K562 (cell line): ENCODE data around the gene DCAF4L1. TPM values are rescaled to one million over a fixed set of nuclear protein-coding genes. Genes with fewer than 3 reads are reported as not detected.

Source experiments
- BHLHE40 ChIP-seq: IDR thresholded peaks from 2 replicates; pipeline ENCODE4 v1.6.1; 2011; ENCODE audit warnings: low read length, improper control_type of control experiment
- CAMTA2 ChIP-seq: fragments of 250-450 bp; sonication (Bioruptor Pico); conservative IDR thresholded peaks from 2 replicates; pipeline ENCODE4 v1.5.1; 2022
- COPS2 ChIP-seq: fragments of 450-650 bp; conservative IDR thresholded peaks from 2 replicates; pipeline ENCODE4 v1.6.1; 2016; ENCODE audit warnings: mild to moderate bottlenecking, moderate library complexity
- DMBX1 ChIP-seq: fragments of 250-450 bp; sonication (Bioruptor Pico); IDR thresholded peaks from 2 replicates; pipeline ENCODE4 v1.8.0; 2022; ENCODE audit warnings: inconsistent platforms, mild to moderate bottlenecking, moderate library complexity, borderline replicate concordance
- DPF2 ChIP-seq: fragments of 450-650 bp; IDR thresholded peaks from 2 replicates; pipeline ENCODE4 v1.6.1; 2016
- ETS2 ChIP-seq: IDR thresholded peaks from 2 replicates; pipeline ENCODE4 v1.6.1; 2016; ENCODE audit warnings: borderline replicate concordance, missing genetic modification characterization, mild to moderate bottlenecking, moderate library complexity, missing compliant biosample characterization; ENCODE audit not compliant: poor library complexity, severe bottlenecking
- FOXK1 ChIP-seq: sonication (generic); formaldehyde crosslinking; IDR thresholded peaks from 2 replicates; pipeline ENCODE4 v1.8.0; 2022; ENCODE audit warnings: missing genetic modification reagents, mild to moderate bottlenecking, borderline replicate concordance
- HMGN3 ChIP-seq: IDR thresholded peaks from 2 replicates; pipeline ENCODE4 v1.6.1; 2011; ENCODE audit warnings: borderline replicate concordance, low read depth, mild to moderate bottlenecking, mixed read lengths, low read length; ENCODE audit not compliant: insufficient read length; ENCODE audit errors: extremely low read depth
- JUN ChIP-seq, 2 experiments: sonication (generic) in 1 of 2; formaldehyde crosslinking in 1 of 2; IDR thresholded peaks; 2 replicates each; pipeline versions ENCODE4 v1.6.1 to v1.8.0; 2012 to 2022; ENCODE audit warnings: borderline replicate concordance in 2 of 2, mild to moderate bottlenecking in 2 of 2, improper control_type of control experiment in 1 of 2, low read depth in 1 of 2, low read length in 1 of 2, missing genetic modification reagents in 1 of 2
- KAT7 ChIP-seq: sonication (generic); formaldehyde crosslinking; IDR thresholded peaks from 2 replicates; pipeline ENCODE4 v1.8.0; 2022; ENCODE audit warnings: missing genetic modification reagents, mild to moderate bottlenecking, borderline replicate concordance
- MED1 ChIP-seq: sonication (generic); formaldehyde crosslinking; IDR thresholded peaks from 2 replicates; pipeline ENCODE4 v1.8.1; 2023; ENCODE audit warnings: missing genetic modification reagents, borderline replicate concordance
- NONO ChIP-seq, 2 experiments: fragments of 200-400 bp in 1 of 2; fragments of 450-650 bp in 1 of 2; formaldehyde crosslinking in 1 of 2; IDR thresholded peaks; 2 replicates each; pipeline ENCODE4 v1.6.1; 2017; ENCODE audit warnings: low read depth in 2 of 2, mild to moderate bottlenecking in 2 of 2, moderate library complexity in 2 of 2, low read length in 1 of 2
- NR3C1 ChIP-seq: sonication (generic); formaldehyde crosslinking; IDR thresholded peaks from 2 replicates; pipeline ENCODE4 v1.8.1; 2022; ENCODE audit warnings: missing genetic modification reagents
- PML ChIP-seq: IDR thresholded peaks from 2 replicates; pipeline ENCODE4 v1.6.1; 2012; ENCODE audit warnings: low read length, inconsistent platforms
- POLR2A ChIP-seq: fragments of 450-650 bp; conservative IDR thresholded peaks from 2 replicates; pipeline ENCODE4 v1.6.1; 2016
- RAD21 ChIP-seq, 2 experiments: fragments of 250-450 bp in 1 of 2; fragments of 450-650 bp in 1 of 2; sonication (Bioruptor Pico) in 1 of 2; formaldehyde crosslinking in 1 of 2; IDR thresholded peaks in 1 of 2; conservative IDR thresholded peaks in 1 of 2; 2 replicates each; pipeline versions ENCODE4 v1.4.0 to v1.8.0; 2020 to 2022; ENCODE audit warnings: mild to moderate bottlenecking in 2 of 2, moderate library complexity in 1 of 2
- TSC22D4 ChIP-seq: fragments of 450-650 bp; IDR thresholded peaks from 2 replicates; pipeline ENCODE4 v1.6.1; 2016; ENCODE audit warnings: missing genetic modification characterization, missing biosample characterization, control low read depth
- ZBTB1 ChIP-seq: sonication (generic); formaldehyde crosslinking; IDR thresholded peaks from 2 replicates; pipeline ENCODE4 v1.8.1; 2023; ENCODE audit warnings: missing genetic modification reagents, low read depth, mild to moderate bottlenecking, borderline replicate concordance
- ZC3H8 ChIP-seq: fragments of 450-650 bp; IDR thresholded peaks from 2 replicates; pipeline ENCODE4 v1.6.1; 2017
- ZKSCAN8 ChIP-seq: fragments of 200-800 bp; sonication (Bioruptor generic); IDR thresholded peaks from 2 replicates; pipeline ENCODE4 v1.6.1; 2016; ENCODE audit warnings: missing genetic modification characterization, missing compliant biosample characterization
- ZNF134 ChIP-seq: fragments of 250-450 bp; sonication (Bioruptor Pico); conservative IDR thresholded peaks from 2 replicates; pipeline ENCODE4 v1.4.0; 2020
- ZNF146 ChIP-seq: IDR thresholded peaks from one replicate; pipeline ENCODE4 v1.6.1; 2018; ENCODE audit warnings: missing compliant biosample characterization; ENCODE audit not compliant: unreplicated experiment
- ZZZ3 ChIP-seq: fragments of 450-650 bp; IDR thresholded peaks from 2 replicates; pipeline ENCODE4 v1.6.1; 2016; ENCODE audit warnings: antibody characterized with exemption, mild to moderate bottlenecking, moderate library complexity
- polyA plus RNA-seq, 8 experiments: library from polyadenylated mRNA; depleted of rRNA in 4 of 8; stranded (reverse) in 5 of 8; unstranded in 3 of 8; fragments of >200 nt; fragmentation: Nextera tagmentation in 2 of 8; fragmentation: Illumina TruSeq in 1 of 8; extraction: Ambion mirVana in 2 of 8; extraction: Trizol in 1 of 8; gene quantifications; 2 replicates each; pipeline versions ENCODE4 v1.2.1 to v1.2.3, GENCODE V29; 2011 to 2014; ENCODE audit warnings: inconsistent platforms in 1 of 8, missing spikeins in 1 of 8
- total RNA-seq, 7 experiments: library from RNA; depleted of rRNA in 6 of 7; stranded (reverse); fragments of >200 nt in 6 of 7; fragmentation: Illumina TruSeq in 2 of 7; extraction: Trizol in 2 of 7; gene quantifications; 2 replicates each; pipeline versions ENCODE4 v1.2.1 to v1.2.3, GENCODE V29; 2011 to 2021; ENCODE audit warnings: low replicate concordance in 1 of 7
- TF ChIP-seq, protein P1 (sequence below): fragments of 250-450 bp; sonication (Bioruptor Pico); IDR thresholded peaks from 2 replicates; pipeline ENCODE4 v1.8.0; 2022; ENCODE audit warnings: inconsistent platforms, mild to moderate bottlenecking, moderate library complexity, borderline replicate concordance
- TF ChIP-seq, protein P2 (sequence below), 3 experiments: IDR thresholded peaks in 2 of 3; conservative IDR thresholded peaks in 1 of 3; 2 replicates each; pipeline ENCODE4 v1.5.1; 2011 to 2012; ENCODE audit warnings: low read length in 3 of 3, mild to moderate bottlenecking in 3 of 3, control low read depth in 2 of 3, improper control_type of control experiment in 1 of 3, inconsistent platforms in 1 of 3, low read depth in 1 of 3, mixed read lengths in 1 of 3, moderate library complexity in 1 of 3; ENCODE audit not compliant: insufficient read depth in 2 of 3

Gene DCAF4L1
- total and polyA plus RNA-seq, 9 of the 15 experiments (the other 6 are each of a cell fraction or from before 2014, with no cell fraction given): 0.17 to 0.64 (median 0.36) TPM

- TF ChIP-seq BHLHE40: 0 out of 2 replicates have a peak, but pooled peaks have one; percentile 3
- no peak for TF ChIP-seq FOXK1 (CRISPR knock-in tag)
- TF ChIP-seq, protein P1, sequence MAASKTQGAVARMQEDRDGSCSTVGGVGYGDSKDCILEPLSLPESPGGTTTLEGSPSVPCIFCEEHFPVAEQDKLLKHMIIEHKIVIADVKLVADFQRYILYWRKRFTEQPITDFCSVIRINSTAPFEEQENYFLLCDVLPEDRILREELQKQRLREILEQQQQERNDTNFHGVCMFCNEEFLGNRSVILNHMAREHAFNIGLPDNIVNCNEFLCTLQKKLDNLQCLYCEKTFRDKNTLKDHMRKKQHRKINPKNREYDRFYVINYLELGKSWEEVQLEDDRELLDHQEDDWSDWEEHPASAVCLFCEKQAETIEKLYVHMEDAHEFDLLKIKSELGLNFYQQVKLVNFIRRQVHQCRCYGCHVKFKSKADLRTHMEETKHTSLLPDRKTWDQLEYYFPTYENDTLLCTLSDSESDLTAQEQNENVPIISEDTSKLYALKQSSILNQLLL (CRISPR knock-in tag): no peak
- TF ChIP-seq NONO (IDR thresholded peaks at IDR 0.05; ENCODE audit: low read depth in 2 of 2, low read length in 1 of 2): peak in 1 of 2 experiments; percentile 42; a peak in 1 of 4 replicates
- TF ChIP-seq HMGN3: peak; percentile 41
- TF ChIP-seq ZNF134 (CRISPR knock-in tag): no peak
- no peak for TF ChIP-seq ZNF146 (CRISPR knock-in tag)
- no peak for TF ChIP-seq ZBTB1 (CRISPR knock-in tag)
- TF ChIP-seq DPF2: no peak
- TF ChIP-seq ETS2 (tag): no peak
- no peak for TF ChIP-seq DMBX1 (CRISPR knock-in tag)
- TF ChIP-seq TSC22D4 (tag): no peak
- no peak for TF ChIP-seq COPS2
- TF ChIP-seq RAD21 (CRISPR knock-in tag; conservative IDR thresholded peaks at IDR 0.05 in 1 of 2, IDR thresholded peaks at IDR 0.05 in 1 of 2): no peak
- TF ChIP-seq PML: peak; percentile 80
- TF ChIP-seq, protein P2, sequence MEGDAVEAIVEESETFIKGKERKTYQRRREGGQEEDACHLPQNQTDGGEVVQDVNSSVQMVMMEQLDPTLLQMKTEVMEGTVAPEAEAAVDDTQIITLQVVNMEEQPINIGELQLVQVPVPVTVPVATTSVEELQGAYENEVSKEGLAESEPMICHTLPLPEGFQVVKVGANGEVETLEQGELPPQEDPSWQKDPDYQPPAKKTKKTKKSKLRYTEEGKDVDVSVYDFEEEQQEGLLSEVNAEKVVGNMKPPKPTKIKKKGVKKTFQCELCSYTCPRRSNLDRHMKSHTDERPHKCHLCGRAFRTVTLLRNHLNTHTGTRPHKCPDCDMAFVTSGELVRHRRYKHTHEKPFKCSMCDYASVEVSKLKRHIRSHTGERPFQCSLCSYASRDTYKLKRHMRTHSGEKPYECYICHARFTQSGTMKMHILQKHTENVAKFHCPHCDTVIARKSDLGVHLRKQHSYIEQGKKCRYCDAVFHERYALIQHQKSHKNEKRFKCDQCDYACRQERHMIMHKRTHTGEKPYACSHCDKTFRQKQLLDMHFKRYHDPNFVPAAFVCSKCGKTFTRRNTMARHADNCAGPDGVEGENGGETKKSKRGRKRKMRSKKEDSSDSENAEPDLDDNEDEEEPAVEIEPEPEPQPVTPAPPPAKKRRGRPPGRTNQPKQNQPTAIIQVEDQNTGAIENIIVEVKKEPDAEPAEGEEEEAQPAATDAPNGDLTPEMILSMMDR (IDR thresholded peaks at IDR 0.05 in 2 of 3, conservative IDR thresholded peaks at IDR 0.05 in 1 of 3; ENCODE audit: insufficient read depth in 2 of 3, low read depth in 1 of 3, low read length in 3 of 3): peak; percentile 24 to 44 (median 32); a peak in 3 of 6 replicates
- TF ChIP-seq CAMTA2 (CRISPR knock-in tag): no peak
- no peak for TF ChIP-seq JUN (IDR thresholded peaks at IDR 0.05; ENCODE audit: borderline replicate concordance, low read depth, low read length)
- no peak for TF ChIP-seq JUN (CRISPR knock-in tag; IDR thresholded peaks at IDR 0.05; ENCODE audit: borderline replicate concordance)
- TF ChIP-seq ZZZ3: no peak
- TF ChIP-seq MED1: no peak
- TF ChIP-seq POLR2A: peak; percentile 94
- no peak for TF ChIP-seq NR3C1 (CRISPR knock-in tag)
- no peak for TF ChIP-seq ZC3H8
- TF ChIP-seq ZKSCAN8: no peak
- TF ChIP-seq KAT7: peak; percentile 55; the same call in 1 of the 2 replicates
These were observed 9.0 kb downstream of the DCAF4L1 start, which contains the start of gene SLC30A9 (continued) for GRCh38 chr4:41990365-41991111.
